Limb (tissue), 2 donors: ENCODE measurements around the gene GARIN5A.
"Not testable (repeated sequence)": the region's sequence is repeated elsewhere in the genome, so short reads cannot be mapped to it uniquely, and the experiment has no call there.

Experiments used
- DNase-seq, 2 donors: peaks; one replicate each; pipeline ENCODE4 v3.0.0-alpha.2; 2016; ENCODE audit errors: extremely low spot score in 2 of 2

GARIN5A gene

DNA sequence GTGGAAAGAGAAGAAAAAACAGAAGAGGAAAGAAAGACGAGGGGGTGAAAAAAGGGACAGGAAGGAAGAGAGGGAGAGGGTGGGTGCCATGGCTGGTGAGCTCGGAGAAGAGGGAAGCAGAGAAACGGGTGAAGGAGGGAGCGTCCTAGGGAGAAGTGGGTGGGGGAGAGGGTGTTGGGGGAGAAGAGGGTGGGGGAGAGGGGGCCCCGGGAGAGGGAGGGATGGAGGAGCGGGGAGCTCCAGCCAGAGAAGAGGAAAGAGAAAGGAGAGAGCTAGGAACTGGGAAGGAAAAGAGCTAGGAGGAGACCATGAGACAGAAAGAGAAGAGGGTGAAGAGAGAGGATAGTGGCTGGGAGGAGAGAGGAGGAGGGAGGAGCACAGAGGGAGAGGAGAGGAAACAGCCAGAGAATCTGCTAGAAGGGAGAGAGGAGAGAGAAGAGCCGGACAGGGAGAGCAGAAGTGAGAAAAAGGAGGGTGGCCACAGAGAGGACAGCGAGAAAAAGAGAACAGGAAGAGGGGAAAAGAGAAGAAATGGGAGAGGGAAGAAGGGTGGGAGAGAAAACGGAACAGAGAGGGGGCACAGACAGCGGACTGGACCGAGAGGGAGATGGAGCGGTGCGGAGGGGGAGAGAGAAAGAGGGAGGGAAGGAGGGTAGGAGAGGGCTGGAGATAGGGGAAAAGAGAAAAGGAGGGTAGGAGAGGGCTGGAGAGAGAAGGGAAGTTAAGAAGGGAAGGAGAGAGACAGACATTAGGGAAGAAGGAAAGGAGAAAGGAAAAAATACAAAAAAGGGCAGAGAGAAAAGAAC is 11.9 kb upstream of the GARIN5A start:
- no peak for DNase-seq

- no peak for DNase-seq
Measured at GRCh38 chr19:50486823-50487515, 10.3 kb upstream of the GARIN5A start.

GRCh38 chr19:50485284-50485955 is 8.8 kb upstream of the GARIN5A start:
- DNase-seq: no peak

DNA sequence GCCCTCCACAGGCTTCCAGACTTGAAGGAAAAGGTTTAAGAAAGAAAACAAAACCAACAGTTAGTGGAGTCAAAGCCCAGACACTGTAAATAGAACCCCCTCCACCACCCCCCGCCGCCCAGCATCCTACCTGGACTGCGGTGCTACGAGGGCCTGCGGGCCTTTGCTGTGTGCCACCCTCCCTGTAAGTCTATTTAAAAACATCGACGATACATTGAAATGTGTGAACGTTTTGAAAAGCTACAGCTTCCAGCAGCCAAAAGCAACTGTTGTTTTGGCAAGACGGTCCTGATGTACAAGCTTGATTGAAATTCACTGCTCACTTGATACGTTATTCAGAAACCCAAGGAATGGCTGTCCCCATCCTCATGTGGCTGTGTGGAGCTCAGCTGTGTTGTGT is 6.3 kb upstream of the GARIN5A start:
- no peak for DNase-seq

- no peak for DNase-seq
Measured at GRCh38 chr19:50482271-50482855, 5.7 kb upstream of the GARIN5A start.

DNA sequence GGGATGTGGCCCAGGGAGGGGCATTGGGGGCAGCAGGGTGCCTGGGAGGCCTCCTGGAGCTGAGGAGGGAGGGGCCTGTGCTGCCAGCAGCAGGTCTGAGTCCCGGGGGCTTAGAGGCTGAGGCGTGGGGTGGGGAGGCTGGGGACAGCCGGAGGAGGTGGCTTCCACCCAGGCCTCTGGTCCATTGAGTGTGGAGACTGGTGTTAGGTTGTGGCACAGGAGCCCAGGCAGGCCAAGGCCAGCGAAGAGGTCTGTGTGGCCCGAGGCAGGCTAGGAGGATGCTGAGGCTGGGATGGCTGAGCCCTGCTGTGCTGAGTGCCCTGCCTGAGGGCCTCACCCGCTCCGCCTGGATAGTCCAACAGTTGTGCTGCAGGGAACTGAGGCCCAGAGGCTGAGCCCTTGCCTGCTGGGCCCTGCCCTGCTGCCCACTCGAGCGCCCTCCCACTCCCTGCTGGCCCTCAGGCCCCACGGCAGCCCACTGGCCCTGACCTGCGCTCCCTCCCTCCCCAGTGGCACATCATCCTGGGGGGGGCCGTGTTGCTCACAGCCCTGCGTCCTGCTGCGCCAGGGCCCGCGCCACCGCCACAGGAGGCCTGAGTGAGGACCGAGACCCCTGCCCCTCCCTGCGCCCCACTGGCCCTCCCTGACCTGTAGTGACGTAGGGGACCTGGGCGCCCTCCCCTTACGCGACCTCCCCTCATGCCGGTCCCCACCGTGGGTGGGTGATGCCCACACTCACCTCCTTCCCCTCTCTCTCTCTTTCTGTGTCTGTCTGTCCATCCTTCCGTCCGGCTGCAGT is 4.9 kb upstream of the GARIN5A start:
- no peak for DNase-seq

- no peak for DNase-seq
Measured at GRCh38 chr19:50480281-50481111, 3.8 kb upstream of the GARIN5A start.

GRCh38 chr19:50479761-50480251 is 3.2 kb upstream of the GARIN5A start:
- no peak for DNase-seq

GRCh38 chr19:50478901-50479715 is 2.5 kb upstream of the GARIN5A start:
- no peak for DNase-seq

GRCh38 chr19:50477751-50478515 is 1.3 kb upstream of the GARIN5A start:
- no peak for DNase-seq

- DNase-seq: no peak
Measured at GRCh38 chr19:50476907-50477238, 225 bp upstream of the GARIN5A start.

DNA sequence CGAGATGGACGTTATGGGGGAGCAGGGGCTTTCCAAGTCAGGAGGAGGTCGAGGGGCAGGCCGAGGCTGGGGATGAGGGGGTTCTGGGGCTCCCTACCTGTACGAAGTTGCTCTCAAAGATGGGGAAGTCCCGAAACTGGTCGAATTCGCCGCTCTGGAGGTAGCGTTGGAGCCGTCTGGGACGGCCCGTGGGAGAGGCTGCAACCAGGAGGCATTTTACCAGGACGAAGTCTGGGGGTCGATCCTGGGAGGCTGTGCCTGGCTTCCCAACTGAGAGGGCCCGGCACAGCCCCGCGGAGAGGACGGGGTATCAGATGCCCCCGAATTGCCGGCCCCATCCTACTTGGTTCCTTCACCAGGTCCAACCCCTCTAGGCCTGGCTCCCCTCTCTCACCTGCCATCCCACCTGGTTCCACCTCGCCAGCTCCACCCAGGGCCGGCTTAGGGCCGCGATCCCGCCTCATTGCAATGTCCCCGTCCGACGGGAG is 868 bp downstream of the GARIN5A start:
- no peak for DNase-seq

- DNase-seq: no peak
Measured at GRCh38 chr19:50475101-50475568, 1.5 kb downstream of the GARIN5A start.

GRCh38 chr19:50473336-50473735 is 3.3 kb downstream of the GARIN5A start:
- not testable (repeated sequence) for DNase-seq

DNA sequence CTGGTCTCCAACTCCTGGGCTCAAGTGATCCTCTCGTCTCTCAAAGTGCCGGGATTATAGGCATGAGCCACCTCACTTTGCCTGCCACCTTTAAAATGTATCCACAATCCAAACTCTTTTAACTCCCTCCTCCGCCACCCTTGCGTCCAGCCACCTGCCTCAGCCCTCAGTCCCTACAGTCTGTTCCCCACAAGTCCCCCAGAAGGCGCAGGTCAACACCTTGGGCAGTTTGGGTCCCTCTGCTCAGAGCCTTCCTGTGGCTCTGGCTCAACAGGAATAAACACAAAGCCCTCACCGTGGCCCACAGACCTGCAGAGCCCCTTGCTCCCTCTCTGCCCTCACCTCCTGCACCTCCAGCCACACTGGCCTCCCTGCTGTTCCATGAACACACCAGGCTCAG is 7.8 kb downstream of the GARIN5A start:
- no peak for DNase-seq

DNA sequence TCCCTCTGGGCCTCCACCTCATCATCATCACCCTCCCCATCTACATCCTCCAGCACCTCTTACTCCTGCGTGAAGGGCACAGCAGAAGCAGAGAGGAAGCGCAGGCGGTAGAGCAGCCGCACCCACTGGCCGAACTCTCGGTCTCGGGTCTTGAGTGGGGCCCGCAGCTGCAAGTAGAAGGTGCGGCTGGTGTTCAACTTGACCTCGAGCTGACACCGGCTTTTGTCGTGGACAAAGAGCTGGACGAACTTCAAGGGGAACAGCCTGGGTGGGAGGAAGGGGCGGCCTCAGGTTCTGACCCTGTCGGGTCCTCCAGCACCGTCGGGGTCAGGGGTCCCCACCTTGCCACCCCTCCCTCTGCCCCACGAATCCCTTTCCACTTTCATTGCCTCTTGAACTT is 9.1 kb downstream of the GARIN5A start:
- DNase-seq: no peak

DNA sequence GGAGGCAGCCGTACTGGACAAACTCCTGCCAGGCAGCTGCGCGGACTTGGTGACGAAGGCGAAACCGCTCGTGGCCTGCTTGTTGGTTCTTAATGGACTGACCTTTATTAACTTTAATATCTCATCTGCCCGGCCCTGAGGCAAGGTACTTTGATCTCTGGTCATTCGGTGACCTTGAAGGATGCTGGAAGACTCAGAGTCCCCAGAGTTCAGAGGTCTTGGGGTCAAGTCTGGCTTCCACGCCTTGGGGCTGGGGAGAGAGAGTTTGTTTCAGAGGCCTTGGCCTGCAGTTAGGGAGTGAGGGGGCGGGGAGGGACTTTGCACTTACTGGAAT is 10.0 kb downstream of the GARIN5A start:
- DNase-seq: no peak

DNA sequence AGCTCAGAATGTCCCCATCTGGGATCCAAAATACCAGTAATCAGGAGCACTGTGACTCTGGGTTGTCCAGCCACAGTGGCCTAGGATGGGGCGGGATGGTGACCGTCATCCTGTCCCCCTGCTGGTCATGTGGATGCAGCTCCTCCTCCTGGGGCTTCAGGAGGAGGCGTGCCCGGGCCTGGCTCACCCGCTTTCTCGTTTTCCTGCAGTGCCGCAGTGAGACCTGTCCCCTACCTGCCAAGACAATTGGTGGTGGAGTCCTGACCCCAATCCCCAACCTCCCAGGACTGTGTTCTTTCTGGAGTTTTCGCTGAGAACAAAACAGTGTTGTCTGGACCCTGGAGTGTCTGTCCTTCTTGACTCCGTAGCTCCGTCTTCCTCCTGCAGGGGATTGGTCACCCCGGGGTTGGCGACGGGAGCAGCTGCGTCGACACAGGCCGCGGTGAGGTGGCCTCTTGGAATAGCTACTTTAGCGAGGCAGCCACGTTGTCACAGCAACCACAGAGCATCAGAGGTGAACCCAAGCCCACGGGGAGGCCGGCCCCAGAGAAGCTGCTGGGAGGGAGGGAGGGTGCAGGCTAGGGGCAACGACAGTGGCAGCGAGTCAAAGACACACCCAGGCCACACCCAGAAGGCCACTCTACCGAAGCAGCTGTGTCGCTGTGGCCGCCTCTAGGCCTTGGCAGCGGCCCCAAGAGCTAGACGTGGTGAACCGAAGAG is 10.5 kb downstream of the GARIN5A start:
- DNase-seq: no peak
